Esophagus (tissue), 2 donors: ENCODE data around the gene KCNH5. TPM values are rescaled to one million over a fixed set of nuclear protein-coding genes. Genes with fewer than 3 reads are reported as not detected.

Experiments
- H3K27ac ChIP-seq, 2 donors: one replicate each; pipeline ENCODE4 v1.5.1; 2013; ENCODE audit warnings: low read depth in 2 of 2, mild to moderate bottlenecking in 2 of 2, inconsistent platforms in 1 of 2, low read length in 1 of 2, moderate library complexity in 1 of 2
- H3K27me3 ChIP-seq, 2 donors: one replicate each; pipeline ENCODE4 v1.6.1; 2013; ENCODE audit warnings: low read length in 2 of 2, control low read depth in 1 of 2, mild to moderate bottlenecking in 1 of 2; ENCODE audit not compliant: insufficient read depth in 2 of 2, control insufficient read depth in 1 of 2
- H3K36me3 ChIP-seq, 2 donors: one replicate each; pipeline ENCODE4 v1.6.1; 2013; ENCODE audit warnings: low read length in 1 of 2; ENCODE audit not compliant: control insufficient read depth in 2 of 2, insufficient read depth in 2 of 2
- H3K4me1 ChIP-seq, 2 donors: one replicate each; pipeline ENCODE4 v1.6.1; 2013; ENCODE audit warnings: low read length in 1 of 2; ENCODE audit not compliant: control insufficient read depth in 2 of 2, insufficient read depth in 2 of 2
- H3K4me3 ChIP-seq, 2 donors: one replicate each; pipeline ENCODE4 v1.5.1; 2013; ENCODE audit warnings: low read length in 2 of 2, mild to moderate bottlenecking in 2 of 2, low read depth in 1 of 2, moderate library complexity in 1 of 2
- H3K9me3 ChIP-seq, 2 donors: one replicate each; pipeline ENCODE4 v1.6.1; 2013; ENCODE audit warnings: mild to moderate bottlenecking in 2 of 2, low read depth in 1 of 2, low read length in 1 of 2, moderate library complexity in 1 of 2; ENCODE audit not compliant: control insufficient read depth in 2 of 2, insufficient read depth in 1 of 2
- WGBS, 2 donors: extraction: QIAGEN DNeasy Blood & Tissue Kit; methylation state at CpG; one replicate each; pipeline ENCODE4 v1.1.7; 2013; 5-methylcytosine and 5-hydroxymethylcytosine counted together
- polyA plus RNA-seq, 2 donors: library from polyadenylated mRNA; stranded (reverse); fragments of 200-250 nt; gene quantifications; one replicate each; pipeline ENCODE4 v1.2.3, GENCODE V29; 2013
- donor health status: healthy with polysubstance abuse.
- donor health status: Bipolar disorder and iron deficiency.

KCNH5 gene
- polyA plus RNA-seq, 2 donors = not detected

GRCh38 chr14:62665286-62665685, 380.0 kb downstream of the KCNH5 start:
- H3K9me3 ChIP-seq = no peaks in the 10 kb centered on the region
- no peak overlapping the region for H3K4me3 ChIP-seq
- 13 to 15% methylated on average over 3 of the region's 3 CpGs for WGBS, 2 donors
- H3K27me3 ChIP-seq = no peaks in the 10 kb centered on the region
- no peak overlapping the region for H3K27ac ChIP-seq
- H3K36me3 ChIP-seq = no peaks in the 10 kb centered on the region
- no peaks in the 10 kb centered on the region for H3K4me1 ChIP-seq

GRCh38 chr14:62663456-62663821, 381.8 kb downstream of the KCNH5 start:
- Histone ChIP-seq H3K27ac (no peak overlapping the region), H3K4me3 (no peak overlapping the region), H3K27me3 (no peaks in the 10 kb centered on the region), H3K36me3 (no peaks in the 10 kb centered on the region), H3K4me1 (no peaks in the 10 kb centered on the region), H3K9me3 (no peaks in the 10 kb centered on the region)
- WGBS, 2 donors = 76 to 79% methylated on average over 4 of the region's 4 CpGs

GRCh38 chr14:62662811-62663455, 382.3 kb downstream of the KCNH5 start:
- 40 to 58% methylated on average over 11 of the region's 11 CpGs for WGBS, 2 donors

GRCh38 chr14:62661818-62662217, 383.4 kb downstream of the KCNH5 start:
- Histone ChIP-seq H3K4me3 (no peak overlapping the region), H3K36me3 (no peaks in the 10 kb centered on the region), H3K4me1 (no peaks in the 10 kb centered on the region), H3K9me3 (no peaks in the 10 kb centered on the region), H3K27ac (no peak overlapping the region), H3K27me3 (no peaks in the 10 kb centered on the region)
- 88 to 91% methylated on average over 1 of the region's 1 CpG for WGBS, 2 donors

More at GRCh38 chr14:62662811-62663455, 382.3 kb downstream of the KCNH5 start:
- H3K4me1 ChIP-seq = no peaks in the 10 kb centered on the region
- H3K36me3 ChIP-seq = no peaks in the 10 kb centered on the region
- H3K27ac ChIP-seq = no peak overlapping the region
- no peaks in the 10 kb centered on the region for H3K9me3 ChIP-seq
- no peak overlapping the region for H3K4me3 ChIP-seq
- no peaks in the 10 kb centered on the region for H3K27me3 ChIP-seq

- H3K27me3 ChIP-seq = no peaks in the 10 kb centered on the region
- no peak overlapping the region for H3K4me3 ChIP-seq
- H3K27ac ChIP-seq = no peak overlapping the region
- H3K9me3 ChIP-seq = no peaks in the 10 kb centered on the region
- 98% methylated on average over 2 of the region's 2 CpGs for WGBS, 2 donors
- no peaks in the 10 kb centered on the region for H3K36me3 ChIP-seq
- H3K4me1 ChIP-seq = no peaks in the 10 kb centered on the region
Measured at GRCh38 chr14:62658631-62659030, 386.6 kb downstream of the KCNH5 start.

- no peak overlapping the region for H3K27ac ChIP-seq
- H3K36me3 ChIP-seq = no peaks in the 10 kb centered on the region
- no peaks in the 10 kb centered on the region for H3K9me3 ChIP-seq
- H3K27me3 ChIP-seq = no peaks in the 10 kb centered on the region
- H3K4me3 ChIP-seq = no peak overlapping the region
- no peaks in the 10 kb centered on the region for H3K4me1 ChIP-seq
- 64 to 75% methylated on average over 2 of the region's 2 CpGs for WGBS, 2 donors
Measured at GRCh38 chr14:62657376-62657775, 387.9 kb downstream of the KCNH5 start.

- 59 to 60% methylated on average over 4 of the region's 4 CpGs for WGBS, 2 donors
- Histone ChIP-seq H3K27me3 (no peaks in the 10 kb centered on the region), H3K27ac (no peak overlapping the region), H3K9me3 (no peaks in the 10 kb centered on the region), H3K4me3 (no peak overlapping the region), H3K36me3 (no peaks in the 10 kb centered on the region), H3K4me1 (no peaks in the 10 kb centered on the region)
Measured at GRCh38 chr14:62655166-62655565, 390.1 kb downstream of the KCNH5 start.

GRCh38 chr14:62654641-62655040, 390.6 kb downstream of the KCNH5 start:
- Histone ChIP-seq H3K4me1 (no peaks in the 10 kb centered on the region), H3K27ac (no peak overlapping the region), H3K4me3 (no peak overlapping the region), H3K36me3 (no peaks in the 10 kb centered on the region), H3K9me3 (no peaks in the 10 kb centered on the region), H3K27me3 (no peaks in the 10 kb centered on the region)
- 50 to 56% methylated on average over 5 of the region's 5 CpGs for WGBS, 2 donors

Other genes with a start within 250 kb of the KCNH5 start
- 1 to 10 TPM; 2.5 to 2.6 TPM for gene RHOJ, start 159.0 kb upstream of the KCNH5 start, polyA plus RNA-seq